NCI-H446 treated with DMSO at 0.1 percent for 48 hours (cell line): ENCODE data around the gene METTL4.
"Not testable (repeated sequence)": the region's sequence is repeated elsewhere in the genome, so short reads cannot be mapped to it uniquely, and the experiment has no call there.

ENCODE experiments used
- DNase-seq: peaks from one replicate; lab custom pipeline; 2025; lab: John Stamatoyannopoulos, UW

Gene METTL4

GRCh38 chr18:2564373-2564772 lies 6.9 kb downstream of the METTL4 start:
- no peak for DNase-seq

GRCh38 chr18:2559249-2559648 lies 12.1 kb downstream of the METTL4 start:
- DNase-seq, result no peak

- no peak for DNase-seq
Measured at GRCh38 chr18:2557536-2557935, 13.8 kb downstream of the METTL4 start.

GRCh38 chr18:2555895-2556294 lies 15.4 kb downstream of the METTL4 start:
- DNase-seq, result no peak

GRCh38 chr18:2554696-2555095 lies 16.6 kb downstream of the METTL4 start:
- DNase-seq, result no peak

- DNase-seq, result no peak
Measured at GRCh38 chr18:2551425-2551824, 19.9 kb downstream of the METTL4 start.

GRCh38 chr18:2549462-2549861 lies 21.8 kb downstream of the METTL4 start:
- no peak for DNase-seq

- peak; percentile 12 for DNase-seq
Measured at GRCh38 chr18:2547477-2548087, 23.7 kb downstream of the METTL4 start.

GRCh38 chr18:2545155-2545554 lies 26.1 kb downstream of the METTL4 start:
- DNase-seq, result no peak

GRCh38 chr18:2541925-2542563 lies 29.3 kb downstream of the METTL4 start:
- DNase-seq, result peak; percentile 9

- no peak for DNase-seq
Measured at GRCh38 chr18:2540575-2540974, 30.7 kb downstream of the METTL4 start.

GRCh38 chr18:2538844-2539243 lies 32.5 kb downstream of the METTL4 start:
- DNase-seq, result no peak

- DNase-seq, result no peak
Measured at GRCh38 chr18:2538236-2538635, 33.1 kb downstream of the METTL4 start.

- no peak for DNase-seq
Measured at GRCh38 chr18:2537296-2537695, 34.0 kb downstream of the METTL4 start.

- no peak for DNase-seq
Measured at GRCh38 chr18:2536493-2536892, 34.8 kb downstream of the METTL4 start.

GRCh38 chr18:2536063-2536462 lies 35.2 kb downstream of the METTL4 start:
- DNase-seq, result no peak

GRCh38 chr18:2535419-2535910 lies 35.8 kb downstream of the METTL4 start:
- no peak for DNase-seq

GRCh38 chr18:2534906-2535305 lies 36.4 kb downstream of the METTL4 start:
- DNase-seq, result no peak

GRCh38 chr18:2532797-2533196 lies 38.5 kb downstream of the METTL4 start:
- no peak for DNase-seq

GRCh38 chr18:2531751-2532150 lies 39.6 kb downstream of the METTL4 start:
- DNase-seq, result no peak

- no peak for DNase-seq
Measured at GRCh38 chr18:2529154-2529553, 42.2 kb downstream of the METTL4 start.

GRCh38 chr18:2526329-2526728 lies 45.0 kb downstream of the METTL4 start:
- no peak for DNase-seq

- not testable (repeated sequence) for DNase-seq
Measured at GRCh38 chr18:2524794-2525198, 46.5 kb downstream of the METTL4 start.

- DNase-seq, result no peak
Measured at GRCh38 chr18:2522112-2522511, 49.2 kb downstream of the METTL4 start.
